ENCODE data around the gene IQCE. TPM values are rescaled to one million over a fixed set of nuclear protein-coding genes. Genes with fewer than 3 reads are reported as not detected.
A peak's percentile ranks its signal among the peaks of the same experiment; 100 is the strongest.

Gene IQCE
- total RNA-seq, 2 donors from 2014 or later: 6.6 to 9.1 TPM

GRCh38 chr7:2663960-2664359 is 105.2 kb downstream of the IQCE start:
- Histone ChIP-seq H3K27ac (peak overlapping the region in 1 of 2 donors; percentile 64), H3K36me3 (no peaks in the 10 kb centered on the region), H3K4me1 (peaks cover 0 to 32% of the 10 kb centered on the region in 2 donors), H3K27me3 (no peaks in the 10 kb centered on the region), H3K4me3 (no peak overlapping the region), H3K9me3 (no peaks in the 10 kb centered on the region)
- TF ChIP-seq CTCF (IDR thresholded peaks at IDR 0.05): no peak
- no peak for DNase-seq (ENCODE audit: low spot score)

Small RNA genes lying within 50 kb of the gene (microRNA-seq; reads per million reads assigned to microRNA genes)
- 0 reads per million in 2 donors for gene MIR4648 (ENCODE audit: borderline number of aligned reads in 2 of 2, borderline replicate concordance in 1 of 2)

Other genes with a start within 250 kb of the IQCE start
- 10 to 100 TPM; 20.0 to 23.0 TPM for gene SNX8, start 244.5 kb upstream of the IQCE start, total RNA-seq
- 10 to 100 TPM; 51.4 to 66.9 TPM for gene EIF3B, start 204.2 kb upstream of the IQCE start, total RNA-seq
- gene CHST12, start 155.4 kb upstream of the IQCE start, total RNA-seq: 10 to 100 TPM; 14.2 to 15.0 TPM
- gene GRIFIN, start 82.6 kb upstream of the IQCE start, total RNA-seq: not detected
- 1 to 10 TPM; 3.8 to 4.3 TPM for gene LFNG, start 39.2 kb upstream of the IQCE start, total RNA-seq
- gene BRAT1, start 3.5 kb upstream of the IQCE start, total RNA-seq: 10 to 100 TPM; 20.9 to 24.6 TPM
- 10 to 100 TPM in 1 of 2 donors, 1 to 10 TPM in 1; 7.0 to 11.1 TPM for gene TTYH3, start 73.0 kb downstream of the IQCE start, total RNA-seq
- under 1 TPM in 1 of 2 donors, not detected in 1; 0.07 TPM for gene AMZ1, start 129.2 kb downstream of the IQCE start, total RNA-seq

All from right atrium auricular region (tissue), 2 donors.